ENCODE results near the gene CADPS2. TPM values are rescaled to one million over a fixed set of nuclear protein-coding genes. Genes with fewer than 3 reads are reported as not detected.

The CADPS2 gene
- total and polyA plus RNA-seq, 12 donors, result 14.6 to 103 (median 39.4) TPM

DNA sequence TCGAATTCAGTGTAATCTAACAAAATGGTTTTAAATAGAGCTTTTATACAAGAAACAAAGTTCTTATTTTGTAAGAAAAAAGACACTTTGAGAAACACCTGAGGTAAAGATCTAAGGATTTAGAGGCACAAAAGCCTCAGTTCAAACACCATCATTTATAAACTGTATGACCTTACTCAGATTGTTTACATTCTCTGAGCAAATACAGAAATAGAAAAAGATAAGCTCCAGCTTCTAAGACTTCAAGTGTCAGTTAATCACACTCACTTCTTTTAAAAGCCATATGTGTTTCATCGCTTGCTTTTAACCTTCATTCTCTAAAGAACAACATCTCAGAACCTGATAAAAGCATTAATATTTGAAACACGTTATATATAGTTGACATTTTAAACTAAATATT lies 27.9 kb downstream of the CADPS2 start:
- WGBS, 4 donors, result 67 to 81% (median 79%) methylated on average over 3 of the region's 3 CpGs
- intact Hi-C loops (cut with DNase I), result no loop called here
- Histone ChIP-seq H3K4me1 (replicated peaks in 1 of 2) (no peaks in the 10 kb centered on the region), H3K27me3 (no peaks in the 10 kb centered on the region), H3K27ac (no peak overlapping the region), H3K9me3 (replicated peaks in 1 of 3) (no peaks in the 10 kb centered on the region), H3K36me3 (replicated peaks in 1 of 2) (no peaks in the 10 kb centered on the region), H3K4me3 (no peak overlapping the region)
- DNase-seq, result no peak
- TF ChIP-seq, protein P1, sequence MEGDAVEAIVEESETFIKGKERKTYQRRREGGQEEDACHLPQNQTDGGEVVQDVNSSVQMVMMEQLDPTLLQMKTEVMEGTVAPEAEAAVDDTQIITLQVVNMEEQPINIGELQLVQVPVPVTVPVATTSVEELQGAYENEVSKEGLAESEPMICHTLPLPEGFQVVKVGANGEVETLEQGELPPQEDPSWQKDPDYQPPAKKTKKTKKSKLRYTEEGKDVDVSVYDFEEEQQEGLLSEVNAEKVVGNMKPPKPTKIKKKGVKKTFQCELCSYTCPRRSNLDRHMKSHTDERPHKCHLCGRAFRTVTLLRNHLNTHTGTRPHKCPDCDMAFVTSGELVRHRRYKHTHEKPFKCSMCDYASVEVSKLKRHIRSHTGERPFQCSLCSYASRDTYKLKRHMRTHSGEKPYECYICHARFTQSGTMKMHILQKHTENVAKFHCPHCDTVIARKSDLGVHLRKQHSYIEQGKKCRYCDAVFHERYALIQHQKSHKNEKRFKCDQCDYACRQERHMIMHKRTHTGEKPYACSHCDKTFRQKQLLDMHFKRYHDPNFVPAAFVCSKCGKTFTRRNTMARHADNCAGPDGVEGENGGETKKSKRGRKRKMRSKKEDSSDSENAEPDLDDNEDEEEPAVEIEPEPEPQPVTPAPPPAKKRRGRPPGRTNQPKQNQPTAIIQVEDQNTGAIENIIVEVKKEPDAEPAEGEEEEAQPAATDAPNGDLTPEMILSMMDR (IDR thresholded peaks at IDR 0.05), result no peak
- TF ChIP-seq POLR2A (IDR thresholded peaks at IDR 0.05), result no peak

GRCh38 chr7:122850528-122850927 lies 35.7 kb downstream of the CADPS2 start:
- intact Hi-C loops (cut with DNase I), result no loop called here

GRCh38 chr7:122849957-122850328 lies 36.3 kb downstream of the CADPS2 start:
- H3K27me3 ChIP-seq, result no peaks in the 10 kb centered on the region
- TF ChIP-seq POLR2A (IDR thresholded peaks at IDR 0.05), result no peak
- TF ChIP-seq, protein P1 (IDR thresholded peaks at IDR 0.05), result no peak
- H3K9me3 ChIP-seq (replicated peaks in 1 of 3), result no peaks in the 10 kb centered on the region
- H3K36me3 ChIP-seq (replicated peaks in 1 of 2), result no peaks in the 10 kb centered on the region
- no peak overlapping the region for H3K4me3 ChIP-seq
- H3K4me1 ChIP-seq (replicated peaks in 1 of 2), result peaks cover 0 to 15% of the 10 kb centered on the region in 2 donors
- no peak overlapping the region for H3K27ac ChIP-seq
- WGBS, 4 donors, result 89 to 100% (median 91%) methylated on average over 2 to 3 of the region's 3 CpGs
- intact Hi-C loops (cut with DNase I), result no loop called here
- DNase-seq, result no peak

More at GRCh38 chr7:122850528-122850927, 35.7 kb downstream of the CADPS2 start:
- no peak for DNase-seq
- no peak for TF ChIP-seq POLR2A (IDR thresholded peaks at IDR 0.05)
- TF ChIP-seq, protein P1 (IDR thresholded peaks at IDR 0.05), result no peak
- H3K27ac ChIP-seq, result no peak overlapping the region
- peaks cover 0 to 15% of the 10 kb centered on the region in 2 donors for H3K4me1 ChIP-seq (replicated peaks in 1 of 2)
- H3K9me3 ChIP-seq (replicated peaks in 1 of 3), result no peaks in the 10 kb centered on the region
- H3K36me3 ChIP-seq (replicated peaks in 1 of 2), result no peaks in the 10 kb centered on the region
- H3K27me3 ChIP-seq, result no peaks in the 10 kb centered on the region
- H3K4me3 ChIP-seq, result no peak overlapping the region

- Histone ChIP-seq H3K4me1 (replicated peaks in 1 of 2) (peaks cover 0 to 15% of the 10 kb centered on the region in 2 donors), H3K27ac (no peak overlapping the region), H3K9me3 (replicated peaks in 1 of 3) (no peaks in the 10 kb centered on the region), H3K4me3 (no peak overlapping the region), H3K36me3 (replicated peaks in 1 of 2) (no peaks in the 10 kb centered on the region), H3K27me3 (no peaks in the 10 kb centered on the region)
- 38 to 45% (median 43%) methylated on average over 4 of the region's 4 CpGs for WGBS, 4 donors
- intact Hi-C loops (cut with DNase I), result no loop called here
- TF ChIP-seq POLR2A (IDR thresholded peaks at IDR 0.05), result no peak
- TF ChIP-seq, protein P1 (IDR thresholded peaks at IDR 0.05), result no peak
- no peak for DNase-seq
Measured at GRCh38 chr7:122849322-122849956, 36.8 kb downstream of the CADPS2 start.
